Fibroblast of the conjunctiva (primary cell): ENCODE results near the gene PHACTR3.

Experiments
- DNase-seq: peaks from one replicate; pipeline ENCODE4 v3.0.0-alpha.2; 2010; ENCODE audit warnings: low read depth

Gene PHACTR3

DNA sequence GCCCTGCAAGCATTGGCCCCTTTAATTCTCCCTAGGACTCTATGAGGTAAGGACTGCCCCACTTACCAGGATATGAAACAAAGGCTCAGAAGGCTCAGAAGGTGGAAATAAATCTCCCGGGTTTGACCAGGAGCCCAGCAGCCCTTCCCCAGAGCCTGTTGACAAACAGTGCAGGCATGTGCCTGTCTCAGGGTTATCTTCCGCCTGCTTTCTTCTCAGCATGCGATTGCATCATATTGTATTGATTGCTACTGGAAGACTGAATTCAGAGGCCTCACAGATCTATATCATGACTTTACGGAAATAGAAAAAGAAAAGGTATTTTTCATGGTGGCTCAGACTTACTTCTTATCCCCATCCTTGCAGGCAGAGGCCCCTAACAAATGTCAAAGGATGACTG lies 92.7 kb downstream of the PHACTR3 start:
- DNase-seq = no peak

DNA sequence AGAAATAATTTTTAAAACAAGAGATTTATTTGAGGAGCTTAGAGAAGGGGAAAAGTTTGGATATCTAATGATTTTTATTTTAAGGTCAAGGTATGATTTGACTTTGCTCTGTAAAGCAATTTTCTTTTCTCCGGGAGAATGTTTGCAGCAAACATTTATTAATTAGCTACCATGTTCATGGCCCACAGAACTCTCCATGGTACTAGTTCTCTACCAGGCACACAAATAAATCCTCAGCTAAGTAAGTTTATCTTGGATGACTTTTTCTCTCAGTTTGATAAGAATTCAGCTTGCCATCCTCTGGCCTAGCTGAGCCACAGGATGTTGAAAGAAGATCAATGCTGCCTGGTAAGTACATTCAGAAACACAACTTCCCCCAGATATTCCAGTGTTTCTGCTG lies 94.3 kb downstream of the PHACTR3 start:
- DNase-seq = no peak

- DNase-seq = no peak
Observed at GRCh38 chr20:59701236-59701635, 96.9 kb downstream of the PHACTR3 start.

GRCh38 chr20:59703046-59703445 lies 98.7 kb downstream of the PHACTR3 start:
- no peak for DNase-seq

DNA sequence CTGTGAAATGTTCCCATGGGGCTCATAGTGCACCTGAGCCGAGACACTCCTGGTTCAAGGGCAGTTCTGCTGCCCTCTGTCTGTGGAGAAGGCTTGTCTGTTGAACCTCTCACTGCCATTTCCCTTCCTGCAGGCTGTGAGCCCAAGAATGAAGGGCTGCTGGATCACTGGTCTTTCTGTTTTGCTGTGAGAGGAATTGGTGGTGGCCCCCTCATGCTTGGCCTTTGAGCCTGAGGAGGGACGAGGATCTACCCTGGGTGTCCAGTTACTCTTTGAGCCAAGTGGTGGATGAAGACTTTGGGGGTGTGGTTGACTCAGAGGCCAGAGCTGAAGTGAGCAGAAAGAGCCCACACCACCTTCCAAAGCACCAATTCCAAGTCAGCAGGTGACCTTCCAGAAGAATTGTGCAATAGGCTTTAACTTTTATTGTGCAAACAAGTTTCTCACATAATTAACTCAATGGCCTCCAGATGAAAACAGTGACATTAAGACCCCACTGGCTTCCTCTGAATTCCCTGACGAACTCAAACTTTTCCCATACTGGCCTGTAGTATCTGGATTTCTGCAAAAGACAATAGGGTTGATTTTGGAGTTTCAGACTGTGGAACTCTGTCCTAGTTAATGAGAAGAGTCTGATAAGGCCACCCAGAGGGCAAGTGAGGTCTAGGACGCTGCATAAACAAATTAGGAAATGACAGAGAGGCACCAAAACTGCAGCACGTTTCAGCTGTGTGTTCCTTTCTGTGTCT lies 101.5 kb downstream of the PHACTR3 start:
- no peak for DNase-seq

DNA sequence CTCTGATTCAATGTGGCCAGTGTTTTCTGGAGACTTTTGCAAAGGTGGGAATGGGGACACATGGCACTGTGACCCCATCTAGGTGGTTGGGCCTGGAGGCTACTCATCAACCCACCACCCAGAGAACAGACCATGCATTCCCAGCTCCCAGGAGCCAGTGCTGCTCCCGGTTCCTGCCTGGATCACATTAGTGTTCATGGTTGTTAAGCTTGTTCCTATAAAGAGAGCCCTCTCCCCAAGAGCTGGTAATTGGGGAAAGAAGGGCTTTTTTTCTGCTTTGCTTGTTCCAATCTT lies 102.0 kb downstream of the PHACTR3 start:
- no peak for DNase-seq

DNA sequence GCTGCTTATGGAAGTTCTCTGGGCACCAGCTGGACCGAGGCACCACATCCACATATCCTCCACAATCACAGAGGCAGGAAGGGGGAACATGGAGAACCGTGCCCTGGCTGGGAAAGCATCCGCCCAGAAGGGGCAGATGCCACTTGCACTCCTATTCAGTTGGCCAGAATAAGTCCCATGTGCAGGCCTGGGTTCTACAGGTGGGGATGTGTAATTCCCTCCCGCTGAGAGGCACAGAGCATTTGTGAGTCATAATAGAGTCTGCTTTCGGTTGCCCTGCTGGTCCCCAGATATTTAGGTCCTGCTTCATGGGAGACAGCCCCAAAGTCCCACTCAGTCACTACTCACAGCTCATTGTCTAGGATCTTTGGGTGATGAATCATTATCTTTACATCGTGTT lies 104.0 kb downstream of the PHACTR3 start:
- DNase-seq = no peak

- DNase-seq = no peak
Observed at GRCh38 chr20:59709636-59710035, 105.3 kb downstream of the PHACTR3 start.

DNA sequence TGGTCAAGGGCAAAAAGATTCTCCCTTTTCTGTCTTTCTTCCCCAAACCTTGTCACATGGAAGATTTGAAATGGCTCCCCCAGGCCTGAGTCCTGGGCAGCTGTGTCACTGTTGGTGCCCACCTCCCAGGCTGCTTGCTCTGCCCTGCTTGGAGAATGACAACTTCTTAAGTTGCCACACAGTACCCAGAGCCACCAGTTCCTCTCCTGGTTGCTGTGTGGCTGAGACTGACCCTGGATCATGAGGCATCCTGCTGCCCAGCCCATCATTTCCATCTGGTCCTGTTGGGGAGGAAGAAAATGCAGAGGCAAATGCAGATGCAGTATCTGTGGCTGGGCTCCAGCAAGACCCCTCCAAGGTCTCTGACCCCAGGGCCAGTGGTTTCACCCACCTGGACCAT lies 113.7 kb downstream of the PHACTR3 start:
- DNase-seq = no peak

GRCh38 chr20:59718751-59719150 lies 114.4 kb downstream of the PHACTR3 start:
- no peak for DNase-seq

GRCh38 chr20:59720013-59720412 lies 115.7 kb downstream of the PHACTR3 start:
- no peak for DNase-seq

GRCh38 chr20:59721386-59721785 lies 117.0 kb downstream of the PHACTR3 start:
- DNase-seq = no peak

DNA sequence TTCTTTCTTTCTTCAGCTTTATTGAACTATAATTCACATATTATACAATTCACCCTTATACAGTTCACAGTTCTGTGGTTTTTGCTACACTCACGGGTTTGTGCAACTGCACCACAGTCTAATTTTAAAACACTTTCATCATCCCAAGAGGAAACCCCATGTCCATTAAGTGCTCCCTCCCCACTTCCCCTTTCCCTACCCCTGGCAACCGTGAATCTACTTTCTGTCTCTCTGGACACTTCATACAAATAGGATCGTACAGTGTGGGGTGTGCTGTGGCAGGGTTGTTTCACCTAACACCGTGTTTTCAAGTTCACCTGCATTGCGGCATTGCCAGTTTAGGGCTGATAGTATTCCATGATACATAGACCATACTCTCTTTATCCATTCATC lies 118.8 kb downstream of the PHACTR3 start:
- no peak for DNase-seq

GRCh38 chr20:59723607-59724456 lies 119.5 kb downstream of the PHACTR3 start:
- DNase-seq = no peak

DNA sequence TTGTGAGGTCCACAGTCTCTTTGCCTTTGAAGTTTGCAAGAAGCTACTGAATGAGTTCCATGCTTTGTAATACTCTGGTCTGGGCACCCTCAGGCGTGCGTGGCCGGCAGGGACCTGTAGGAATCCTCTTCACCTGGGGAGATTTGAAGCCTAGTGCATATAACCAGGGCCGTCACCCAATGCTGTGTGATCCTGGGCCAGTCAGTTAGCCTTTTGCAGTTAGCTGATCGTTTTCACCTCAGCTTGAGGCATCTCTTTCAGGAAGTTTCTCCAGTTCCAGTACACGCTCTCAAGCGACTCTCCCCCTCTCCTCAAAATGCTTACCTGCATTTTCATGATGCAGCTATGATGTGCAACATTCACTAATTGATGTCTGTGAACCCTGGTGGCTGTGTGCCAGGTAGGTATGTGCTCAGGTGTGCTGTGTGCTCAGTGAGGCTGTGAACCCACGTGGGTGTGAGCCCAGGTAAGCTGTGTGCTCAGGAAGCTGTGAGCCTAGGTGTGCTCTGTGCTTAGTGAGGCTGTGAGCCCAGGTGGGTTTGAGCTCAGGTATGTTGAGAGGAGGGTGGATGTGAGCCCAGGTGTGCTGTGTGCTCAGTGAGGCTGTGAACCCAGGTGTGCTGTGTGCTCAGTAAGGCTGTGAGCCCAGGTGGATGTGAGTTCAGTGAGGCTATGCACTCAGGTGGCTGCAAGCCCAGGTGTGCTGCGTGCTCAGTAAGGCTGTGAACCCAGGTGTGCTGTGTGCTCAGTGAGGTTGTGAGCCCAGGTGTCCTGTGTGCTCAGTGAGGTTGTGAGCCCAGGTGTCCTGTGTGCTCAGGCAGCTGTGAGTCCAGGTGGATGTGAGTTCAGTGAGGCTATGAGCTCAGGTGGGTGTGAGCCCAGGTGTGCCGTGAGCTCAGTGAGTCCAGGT lies 120.4 kb downstream of the PHACTR3 start:
- no peak for DNase-seq

DNA sequence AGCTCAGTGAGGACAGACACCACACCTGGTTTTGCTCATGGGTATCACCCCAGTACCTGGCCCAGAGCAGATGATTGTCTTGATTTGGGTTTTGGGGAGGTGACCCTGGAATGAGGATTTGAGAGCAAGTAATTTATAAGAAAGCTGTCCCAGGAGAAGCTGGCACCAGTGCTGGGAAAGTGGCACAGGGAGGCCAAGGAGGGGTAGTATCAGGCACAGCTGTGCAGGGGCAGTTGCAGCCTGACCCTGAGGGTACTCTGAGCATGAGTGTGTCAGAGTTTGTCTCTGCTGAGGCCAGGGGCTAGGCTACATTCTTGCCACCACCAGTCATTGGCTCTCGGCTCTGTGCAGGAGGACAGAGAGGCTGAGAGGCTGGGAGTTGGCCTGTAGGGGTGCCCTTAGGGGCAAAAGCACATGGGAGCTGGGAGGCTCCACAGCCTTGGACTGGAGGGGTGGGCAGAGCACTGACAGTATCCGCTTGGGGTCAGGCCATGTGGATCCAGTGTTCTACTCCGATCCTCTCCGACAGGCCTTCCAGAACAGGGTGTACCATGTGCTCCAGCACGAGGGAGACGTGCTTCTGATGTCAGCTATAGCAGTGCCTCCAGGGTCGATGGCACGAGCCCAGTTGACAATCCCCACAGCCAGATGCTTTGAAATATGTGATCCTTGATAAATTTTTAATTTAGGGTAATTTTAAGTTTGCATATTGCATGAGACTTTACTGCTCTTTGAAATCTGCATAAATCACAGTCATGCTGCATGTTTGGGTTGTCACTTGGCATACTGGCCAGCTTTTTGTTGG lies 121.3 kb downstream of the PHACTR3 start:
- no peak for DNase-seq

DNA sequence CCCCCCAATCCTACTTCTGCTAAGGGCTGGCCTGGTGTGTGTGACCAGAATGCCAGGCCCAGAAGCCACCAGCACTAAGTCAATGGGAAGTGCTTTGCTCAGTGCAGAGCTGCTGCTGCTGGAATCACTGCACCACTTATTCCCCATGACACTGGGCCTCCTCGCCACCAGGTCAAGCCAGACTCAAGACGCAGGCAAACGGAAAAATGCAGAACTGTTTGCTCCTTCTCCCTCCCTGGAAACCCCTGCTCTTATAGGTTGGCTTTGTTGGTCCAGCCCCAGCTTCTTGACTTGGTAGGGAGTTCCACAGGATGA lies 121.9 kb downstream of the PHACTR3 start:
- no peak for DNase-seq

DNA sequence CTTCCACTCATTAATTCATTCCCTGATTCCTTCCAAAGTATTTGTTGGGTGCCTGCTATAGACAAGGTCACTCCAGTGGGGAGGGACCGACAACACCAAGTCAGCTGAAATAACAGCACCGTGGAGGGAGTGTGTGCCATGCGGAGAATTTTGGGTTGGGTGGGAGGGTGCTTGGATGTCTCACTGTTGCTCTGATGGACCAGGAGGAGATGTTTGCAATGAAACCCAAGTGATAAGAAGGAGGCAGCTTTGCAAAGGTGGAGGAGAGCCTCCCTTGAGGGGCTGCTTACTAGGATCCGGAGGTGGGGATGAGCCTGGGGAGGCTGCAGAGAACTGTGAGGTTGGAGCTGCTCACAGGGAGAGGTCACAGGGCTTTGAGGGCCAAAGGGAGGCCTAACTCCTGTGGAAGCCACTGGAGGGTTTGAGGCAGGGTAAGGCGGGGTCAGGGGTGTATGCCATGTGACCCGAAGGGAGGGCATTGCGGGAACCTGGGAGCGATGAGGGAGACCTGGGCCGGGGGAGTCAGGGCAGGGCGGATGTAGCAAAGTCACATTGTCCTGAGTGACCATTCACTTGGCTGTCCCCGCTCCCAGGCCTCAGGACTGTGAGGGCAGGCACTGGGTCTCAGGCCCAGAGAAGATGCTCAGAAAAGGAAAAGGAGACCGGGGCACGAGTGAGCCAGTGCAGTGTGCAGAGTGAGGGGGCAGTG lies 124.5 kb downstream of the PHACTR3 start:
- DNase-seq = no peak

- no peak for DNase-seq
Observed at GRCh38 chr20:59729506-59729905, 125.2 kb downstream of the PHACTR3 start.

DNA sequence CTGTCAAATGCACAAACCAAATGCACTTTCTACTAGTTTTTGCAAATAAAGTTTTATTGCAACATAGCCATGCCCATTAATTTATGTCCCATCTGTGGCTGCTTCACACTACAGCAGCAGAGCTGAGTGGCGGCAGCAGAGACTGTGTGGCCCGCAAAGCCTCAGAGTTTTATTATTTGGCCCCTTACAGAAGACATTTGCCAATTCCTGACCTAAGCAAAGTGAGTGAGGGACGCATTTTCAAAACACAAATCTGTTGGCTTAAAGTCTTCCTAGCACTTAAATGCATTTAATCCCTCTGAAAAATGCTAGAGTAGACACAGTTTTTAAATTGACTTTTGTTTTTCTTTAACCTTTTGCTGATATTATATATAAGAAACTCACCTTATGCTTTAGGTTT lies 126.4 kb downstream of the PHACTR3 start:
- DNase-seq = no peak

- no peak for DNase-seq
Observed at GRCh38 chr20:59731376-59731775, 127.0 kb downstream of the PHACTR3 start.
